CD4-positive, alpha-beta T cell treated with Interleukin-4 for 1 hour (primary cell): Measurements from ENCODE around the gene TNNI3K.

Experiments used
- DNase-seq, 2 donors: peaks; one replicate each; pipeline ENCODE4 v3.0.0-alpha.2; 2020 to 2022

TNNI3K gene

GRCh38 chr1:74314438-74314837 lies 79.3 kb downstream of the TNNI3K start:
- DNase-seq: no peak

GRCh38 chr1:74316302-74316701 lies 81.1 kb downstream of the TNNI3K start:
- no peak for DNase-seq

GRCh38 chr1:74317663-74318062 lies 82.5 kb downstream of the TNNI3K start:
- DNase-seq: no peak

GRCh38 chr1:74323937-74324473 lies 88.8 kb downstream of the TNNI3K start:
- DNase-seq: no peak

- no peak for DNase-seq
Observed at GRCh38 chr1:74324684-74325448, 89.7 kb downstream of the TNNI3K start.

GRCh38 chr1:74328851-74329250 lies 93.7 kb downstream of the TNNI3K start:
- DNase-seq: no peak

- no peak for DNase-seq
Observed at GRCh38 chr1:74333244-74333643, 98.1 kb downstream of the TNNI3K start.

GRCh38 chr1:74334147-74334546 lies 99.0 kb downstream of the TNNI3K start:
- DNase-seq: no peak

- DNase-seq: no peak
Observed at GRCh38 chr1:74340656-74341055, 105.5 kb downstream of the TNNI3K start.

DNA sequence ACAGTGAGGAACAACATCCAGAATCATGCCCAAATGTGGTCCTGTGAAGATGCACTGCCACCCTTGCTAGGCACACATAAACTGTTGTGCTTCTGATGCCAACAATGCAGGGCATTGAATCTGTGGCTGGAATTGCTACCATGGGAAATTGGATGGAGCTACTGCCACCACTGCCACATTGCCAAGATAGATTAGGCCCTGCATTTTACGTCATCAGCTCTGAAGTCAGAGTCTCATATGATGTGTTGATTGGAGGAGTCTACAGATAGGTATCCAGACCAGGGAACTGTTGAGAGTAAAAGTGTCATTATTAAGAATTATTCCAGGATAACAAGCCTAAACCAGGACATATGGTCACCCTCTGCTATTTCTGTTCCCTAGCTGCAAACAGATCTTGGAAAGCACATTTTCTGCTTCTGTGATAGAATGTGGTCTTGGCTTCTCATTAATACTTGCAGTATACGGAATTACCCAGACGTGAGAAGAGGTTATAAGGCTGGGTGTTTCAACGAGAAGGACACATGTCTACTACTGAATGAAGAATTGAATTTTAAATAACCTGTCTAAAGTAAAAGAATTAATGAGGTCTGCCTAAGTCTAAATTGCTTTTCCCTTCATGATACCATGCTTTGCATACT lies 106.6 kb downstream of the TNNI3K start:
- DNase-seq: no peak

- no peak for DNase-seq
Observed at GRCh38 chr1:74343216-74343615, 108.0 kb downstream of the TNNI3K start.

DNA sequence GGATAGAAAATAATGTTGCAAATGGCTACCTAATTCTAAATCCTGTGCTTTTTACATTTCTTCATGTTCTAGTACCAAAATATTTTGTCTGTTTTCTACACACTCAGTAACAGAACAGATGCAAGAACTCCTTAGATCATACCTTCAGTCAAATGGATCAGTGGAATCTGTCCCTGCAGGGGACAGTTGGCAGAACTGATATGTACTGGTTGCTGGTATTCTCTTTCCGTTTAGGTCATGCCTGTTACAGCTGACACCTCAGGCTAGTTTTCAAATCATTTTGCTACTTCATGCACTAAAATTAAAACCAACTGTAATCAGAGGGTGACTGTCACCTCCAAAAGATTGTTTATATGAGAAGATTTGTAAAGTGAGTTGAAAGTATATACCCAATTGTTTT lies 109.2 kb downstream of the TNNI3K start:
- DNase-seq: no peak

- DNase-seq: no peak
Observed at GRCh38 chr1:74356493-74356892, 121.3 kb downstream of the TNNI3K start.

GRCh38 chr1:74357150-74357549 lies 122.0 kb downstream of the TNNI3K start:
- DNase-seq: no peak

DNA sequence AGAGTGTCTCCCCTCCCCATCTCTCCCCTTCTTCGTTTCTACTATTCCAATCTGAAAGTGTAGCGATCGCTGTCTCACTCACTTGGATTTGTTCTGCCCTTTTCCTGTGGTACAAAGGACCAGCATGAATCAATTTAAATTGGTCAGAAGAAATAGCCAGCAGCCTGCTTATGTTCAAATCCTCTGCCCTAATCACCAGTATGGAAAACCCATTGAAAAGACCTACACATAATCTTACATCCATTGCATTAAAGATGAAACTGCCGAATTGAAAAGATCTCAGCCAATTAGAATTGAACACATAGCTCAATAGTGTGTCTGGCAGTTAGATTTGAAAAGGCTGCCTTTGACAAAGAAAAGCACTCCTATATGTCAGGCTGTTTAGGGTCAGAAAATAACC lies 122.6 kb downstream of the TNNI3K start:
- DNase-seq: no peak

GRCh38 chr1:74362691-74363090 lies 127.5 kb downstream of the TNNI3K start:
- DNase-seq: no peak

- DNase-seq: no peak
Observed at GRCh38 chr1:74363220-74363619, 128.0 kb downstream of the TNNI3K start.

DNA sequence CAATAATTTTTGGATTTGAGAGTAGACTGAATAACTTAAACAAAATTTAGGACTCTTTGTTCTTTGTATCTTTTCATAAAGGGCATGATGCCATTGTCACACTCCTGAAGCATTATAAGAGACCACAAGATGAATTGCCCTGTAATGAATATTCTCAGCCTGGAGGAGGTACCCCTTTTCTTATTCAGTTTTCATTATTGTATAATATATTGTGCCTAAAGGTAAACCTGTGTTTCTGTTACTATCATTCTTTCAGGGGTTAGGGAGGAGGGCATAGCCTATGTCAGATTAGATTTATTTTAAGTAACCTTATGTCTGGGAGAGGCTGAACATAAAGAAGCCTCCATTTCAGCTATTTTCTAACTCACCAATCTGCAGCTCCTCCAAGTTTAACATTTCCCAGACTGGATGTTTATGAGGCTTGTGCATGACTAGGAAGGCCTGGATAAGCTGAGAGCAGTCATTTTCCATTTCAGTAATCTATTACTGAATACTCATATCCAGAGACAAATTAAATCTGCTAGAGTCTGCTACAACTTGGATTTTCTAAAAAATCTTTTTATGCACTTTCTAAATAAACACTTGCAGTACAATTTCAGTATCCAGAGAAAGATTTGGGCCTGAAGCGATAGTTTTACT lies 132.1 kb downstream of the TNNI3K start:
- DNase-seq: no peak

- DNase-seq: no peak
Observed at GRCh38 chr1:74368335-74368734, 133.1 kb downstream of the TNNI3K start.

GRCh38 chr1:74375376-74375775 lies 140.2 kb downstream of the TNNI3K start:
- no peak for DNase-seq

DNA sequence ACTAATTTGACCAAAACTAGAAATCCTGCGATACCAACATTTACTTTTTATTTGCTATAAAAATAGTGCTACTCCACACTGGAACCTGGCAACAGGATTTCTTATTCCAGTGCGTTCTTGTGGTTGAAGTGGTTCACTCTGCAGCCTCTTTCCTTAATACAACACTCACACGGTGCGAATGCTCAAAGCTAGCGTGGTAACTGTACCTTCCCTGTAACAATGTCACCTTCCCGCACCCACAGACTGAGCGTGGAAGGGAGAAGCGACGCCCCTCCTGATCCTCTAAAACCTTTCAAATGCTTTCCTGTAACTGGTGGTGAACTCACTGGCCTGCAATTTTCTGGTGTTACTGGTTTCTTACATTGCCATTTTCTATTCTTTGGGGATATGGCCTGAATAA lies 145.1 kb downstream of the TNNI3K start:
- DNase-seq: no peak

- no peak for DNase-seq
Observed at GRCh38 chr1:74388855-74389254, 153.7 kb downstream of the TNNI3K start.

DNA sequence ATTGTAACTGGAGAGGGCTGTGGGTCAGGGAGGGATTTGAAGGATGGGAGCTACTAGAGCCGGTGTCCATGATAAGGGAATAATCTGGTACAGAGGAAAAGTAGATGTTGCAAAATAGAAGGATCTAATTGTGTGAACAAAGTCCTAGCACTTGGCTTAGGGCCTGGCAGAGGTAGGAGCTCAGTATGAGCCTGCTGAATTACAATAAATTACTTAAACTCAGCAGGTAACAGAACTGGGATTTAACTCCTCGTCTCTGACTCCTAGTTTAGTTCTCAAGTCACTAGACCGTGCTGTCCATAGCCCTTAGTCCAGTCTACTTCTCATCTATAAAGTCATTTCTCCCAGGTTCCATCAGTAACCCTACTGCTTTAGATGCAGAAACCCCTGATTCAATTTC lies 157.0 kb downstream of the TNNI3K start:
- DNase-seq: no peak

DNA sequence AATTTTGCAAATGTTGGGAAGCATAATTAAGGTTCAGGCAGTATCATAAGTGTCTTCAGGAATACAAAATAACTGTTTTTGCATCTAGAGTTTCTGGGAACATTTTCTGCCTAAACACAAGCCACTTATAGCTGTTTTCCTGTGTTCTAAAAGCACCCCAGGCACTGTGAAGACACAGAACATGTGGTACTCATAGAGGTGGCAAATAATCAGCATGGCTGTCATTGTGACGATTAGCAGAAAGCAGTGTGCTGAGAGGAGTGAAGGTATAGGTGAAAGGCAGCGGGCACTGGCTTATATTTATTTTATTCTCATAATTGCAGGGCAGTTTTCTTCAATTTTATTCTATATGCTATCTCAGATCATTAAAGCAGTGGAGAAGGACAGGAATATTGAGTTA lies 157.7 kb downstream of the TNNI3K start:
- DNase-seq: no peak
